ENCODE results near the gene WDR20. TPM values are rescaled to one million over a fixed set of nuclear protein-coding genes. Genes with fewer than 3 reads are reported as not detected.

The WDR20 gene
- total and polyA plus RNA-seq, 11 donors: 10.4 to 26.5 (median 19.5) TPM

- H3K36me3 ChIP-seq: peaks cover 0 to 17% (median 0%) of the 10 kb centered on the region in 9 donors
- ATAC-seq (no peak), DNase-seq (no peak)
- H3K4me1 ChIP-seq: peaks cover 0 to 12% (median 0%) of the 10 kb centered on the region in 12 donors
- H3K27ac ChIP-seq: no peak overlapping the region
- TF ChIP-seq, protein P1, sequence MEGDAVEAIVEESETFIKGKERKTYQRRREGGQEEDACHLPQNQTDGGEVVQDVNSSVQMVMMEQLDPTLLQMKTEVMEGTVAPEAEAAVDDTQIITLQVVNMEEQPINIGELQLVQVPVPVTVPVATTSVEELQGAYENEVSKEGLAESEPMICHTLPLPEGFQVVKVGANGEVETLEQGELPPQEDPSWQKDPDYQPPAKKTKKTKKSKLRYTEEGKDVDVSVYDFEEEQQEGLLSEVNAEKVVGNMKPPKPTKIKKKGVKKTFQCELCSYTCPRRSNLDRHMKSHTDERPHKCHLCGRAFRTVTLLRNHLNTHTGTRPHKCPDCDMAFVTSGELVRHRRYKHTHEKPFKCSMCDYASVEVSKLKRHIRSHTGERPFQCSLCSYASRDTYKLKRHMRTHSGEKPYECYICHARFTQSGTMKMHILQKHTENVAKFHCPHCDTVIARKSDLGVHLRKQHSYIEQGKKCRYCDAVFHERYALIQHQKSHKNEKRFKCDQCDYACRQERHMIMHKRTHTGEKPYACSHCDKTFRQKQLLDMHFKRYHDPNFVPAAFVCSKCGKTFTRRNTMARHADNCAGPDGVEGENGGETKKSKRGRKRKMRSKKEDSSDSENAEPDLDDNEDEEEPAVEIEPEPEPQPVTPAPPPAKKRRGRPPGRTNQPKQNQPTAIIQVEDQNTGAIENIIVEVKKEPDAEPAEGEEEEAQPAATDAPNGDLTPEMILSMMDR (IDR thresholded peaks at IDR 0.05): no peak
- TF ChIP-seq POLR2A (IDR thresholded peaks at IDR 0.05): no peak
- H3K27me3 ChIP-seq: no peaks in the 10 kb centered on the region
- intact Hi-C loops (cut with DNase I): no loop called here
- 89 to 96% (median 95%) methylated on average over 15 of the region's 15 CpGs for WGBS, 4 donors
- no peak overlapping the region for H3K4me3 ChIP-seq
- no peaks in the 10 kb centered on the region for H3K9me3 ChIP-seq
These were observed 110.9 kb downstream of the WDR20 start for GRCh38 chr14:102250636-102251035.

DNA sequence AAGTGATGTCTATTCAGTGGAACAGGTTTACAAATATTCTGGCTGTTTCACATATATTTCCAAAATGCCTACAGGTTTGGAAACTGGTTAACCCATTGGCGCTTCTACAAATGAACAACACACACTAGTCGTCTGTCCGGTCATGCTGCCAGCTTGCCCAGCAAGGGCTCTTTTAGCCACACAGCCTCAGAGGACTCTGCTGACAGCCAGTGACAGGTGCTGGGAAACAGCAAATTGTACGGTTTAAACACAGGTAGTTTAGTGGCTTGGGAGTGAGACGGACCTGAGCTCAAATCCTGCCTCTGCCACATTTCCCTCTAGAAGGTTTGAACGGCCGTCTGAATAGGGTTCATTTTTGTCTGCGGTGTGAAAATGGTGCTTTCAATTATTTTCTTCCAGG is 111.5 kb downstream of the WDR20 start:
- TF ChIP-seq, protein P1 (IDR thresholded peaks at IDR 0.05): no peak
- TF ChIP-seq POLR2A (IDR thresholded peaks at IDR 0.05): no peak
- no peaks in the 10 kb centered on the region for H3K27me3 ChIP-seq
- H3K27ac ChIP-seq: no peak overlapping the region
- peaks cover 0 to 17% (median 0%) of the 10 kb centered on the region in 9 donors for H3K36me3 ChIP-seq
- intact Hi-C loops (cut with DNase I): no loop called here
- DNase-seq: no peak
- H3K4me3 ChIP-seq: no peak overlapping the region
- H3K9me3 ChIP-seq: no peaks in the 10 kb centered on the region
- H3K4me1 ChIP-seq: peaks cover 0 to 14% (median 0%) of the 10 kb centered on the region in 12 donors
- 94 to 97% (median 95%) methylated on average over 8 of the region's 8 CpGs for WGBS, 4 donors
- ATAC-seq: no peak

DNA sequence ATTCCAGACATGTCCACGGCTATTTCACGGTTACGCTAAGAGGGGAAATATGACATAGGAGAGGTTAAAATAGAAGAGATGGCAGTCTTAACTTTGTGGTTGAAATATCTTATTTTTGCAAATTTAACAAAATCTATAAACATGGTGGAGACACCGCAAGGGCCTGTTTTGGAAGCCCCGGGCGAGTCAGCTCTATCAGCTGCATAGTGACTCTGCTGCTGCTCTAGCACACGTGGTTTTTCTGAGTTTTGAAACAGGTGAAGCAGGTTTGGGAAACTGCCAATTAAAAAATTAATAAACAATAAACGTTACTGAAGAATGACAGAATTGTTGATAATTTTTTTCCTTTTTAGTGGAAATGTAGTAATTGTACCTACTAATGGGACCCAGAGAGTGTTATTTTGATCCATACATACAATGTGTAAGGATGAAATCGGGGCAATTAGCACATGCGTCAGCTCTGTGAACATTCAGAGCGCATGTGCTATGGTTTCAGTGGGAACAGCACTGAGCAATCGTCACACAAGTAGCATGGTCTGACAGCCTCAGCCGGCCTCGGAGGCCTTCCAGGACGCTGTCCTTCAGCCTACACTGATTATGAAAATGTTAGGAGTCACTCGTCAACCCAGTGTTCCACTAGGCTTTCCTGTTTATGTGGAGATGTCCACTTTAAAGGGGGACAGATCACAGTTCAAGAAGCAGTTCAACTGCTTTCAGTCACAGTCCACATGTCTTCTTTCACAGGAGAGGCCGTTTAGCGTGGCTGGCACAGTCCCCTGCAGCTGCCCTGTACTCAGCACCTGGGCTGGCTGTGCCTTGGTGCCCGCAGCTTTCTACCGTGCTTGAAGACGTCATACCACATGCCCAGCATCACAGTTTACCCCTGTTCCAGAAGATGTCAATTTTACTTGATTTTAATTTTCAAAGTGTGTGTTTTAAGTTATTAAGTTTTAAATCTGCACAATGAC is 113.4 kb downstream of the WDR20 start:
- WGBS, 4 donors: 61 to 69% (median 62%) methylated on average over 21 of the region's 21 CpGs
- Histone ChIP-seq H3K36me3 (peaks cover 0 to 17% (median 0%) of the 10 kb centered on the region in 9 donors), H3K27ac (peak overlapping the region in 11 of 12 donors; percentile 14 to 80 (median 61)), H3K4me1 (peaks cover 0 to 11% (median 0%) of the 10 kb centered on the region in 12 donors), H3K4me3 (no peak overlapping the region), H3K9me3 (no peaks in the 10 kb centered on the region), H3K27me3 (no peaks in the 10 kb centered on the region)
- ATAC-seq (peak; percentile 86 to 95 (median 94)), DNase-seq (peak in 2 of 5 donors; percentile 54 to 75)
- TF ChIP-seq, protein P1 (IDR thresholded peaks at IDR 0.05): no peak
- no peak for TF ChIP-seq POLR2A (IDR thresholded peaks at IDR 0.05)
- intact Hi-C loops (cut with DNase I): no loop called here
